Activated naive CD8-positive, alpha-beta T cell treated with anti-CD3 and anti-CD28 coated beads, Interleukin-2, amount 50 U/mL, for 24 hours (primary cell): ENCODE results near the gene PSMD1.

Source experiments
- ATAC-seq: fragments of 150-1000 bp; cut with Tn5 transposase; one replicate; pipeline ENCODE4 v1.10.0; 2021
- DNase-seq: peaks from one replicate; pipeline ENCODE4 v3.0.0; 2021
- H3K27ac Mint-ChIP-seq: one replicate; pipeline ENCODE4 v1.8.0; 2021; ENCODE audit warnings: mild to moderate bottlenecking, mixed read lengths
- H3K27me3 Mint-ChIP-seq: one replicate; pipeline ENCODE4 v1.8.0; 2021; ENCODE audit warnings: mixed read lengths
- H3K36me3 Mint-ChIP-seq: one replicate; pipeline ENCODE4 v1.8.0; 2021; ENCODE audit warnings: low read depth, mixed read lengths
- H3K4me1 Mint-ChIP-seq: one replicate; pipeline ENCODE4 v1.8.0; 2021; ENCODE audit warnings: mixed read lengths
- H3K4me3 Mint-ChIP-seq: one replicate; pipeline ENCODE4 v1.8.0; 2021; ENCODE audit warnings: mild to moderate bottlenecking, moderate library complexity, mixed read lengths
- H3K9me3 Mint-ChIP-seq: one replicate; pipeline ENCODE4 v1.8.0; 2021; ENCODE audit warnings: mixed read lengths

PSMD1 gene

DNA sequence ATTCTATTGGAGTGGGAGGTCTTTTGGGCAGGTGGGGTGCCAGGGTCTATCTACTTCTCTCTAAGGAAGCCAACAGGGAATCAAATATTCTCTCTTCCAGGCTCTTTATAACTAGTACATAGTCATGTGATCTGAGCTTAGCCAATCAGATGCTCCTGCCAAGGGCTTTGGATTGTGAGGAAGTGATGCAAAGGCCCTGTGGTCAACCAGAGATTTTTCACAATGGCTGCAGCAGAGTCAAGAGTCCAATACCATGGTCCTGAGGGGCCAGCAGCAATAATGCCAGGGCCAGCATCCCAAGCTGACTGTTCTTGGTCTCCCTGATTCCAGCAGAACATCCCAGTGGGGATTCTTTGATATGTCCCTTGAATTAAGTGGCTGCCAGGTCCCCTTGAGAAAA lies 27.8 kb upstream of the PSMD1 start:
- Mint-ChIP-seq H3K27me3 (peaks cover 14% of the 10 kb centered on the region), H3K27ac (no peak overlapping the region), H3K4me1 (no peaks in the 10 kb centered on the region), H3K9me3 (no peaks in the 10 kb centered on the region), H3K36me3 (no peaks in the 10 kb centered on the region), H3K4me3 (no peak overlapping the region)
- DNase-seq (no peak), ATAC-seq (no peak)

DNA sequence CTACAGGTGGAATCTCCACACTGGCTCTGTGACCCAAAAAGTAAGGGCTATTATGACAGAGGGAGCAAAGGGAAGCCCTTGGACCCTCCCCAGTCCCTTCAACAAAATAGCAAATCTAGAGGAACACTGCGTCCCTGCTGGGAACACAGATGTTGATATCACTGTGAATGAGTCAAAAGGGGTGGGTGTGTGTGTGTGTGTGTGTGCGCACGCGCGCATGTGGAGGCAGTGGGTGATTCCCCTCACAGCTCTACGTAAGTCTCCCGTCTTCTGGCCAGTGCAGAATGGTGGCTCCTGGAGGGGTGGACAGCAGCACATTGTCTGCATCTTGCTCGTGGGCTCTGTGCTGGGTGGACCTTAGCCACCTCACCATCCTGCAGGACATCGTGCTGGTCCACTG lies 27.1 kb upstream of the PSMD1 start:
- Mint-ChIP-seq H3K27ac (no peak overlapping the region), H3K36me3 (no peaks in the 10 kb centered on the region), H3K4me1 (no peaks in the 10 kb centered on the region), H3K9me3 (no peaks in the 10 kb centered on the region), H3K4me3 (no peak overlapping the region), H3K27me3 (peaks cover 17% of the 10 kb centered on the region)
- ATAC-seq, result no peak
- DNase-seq, result no peak

DNA sequence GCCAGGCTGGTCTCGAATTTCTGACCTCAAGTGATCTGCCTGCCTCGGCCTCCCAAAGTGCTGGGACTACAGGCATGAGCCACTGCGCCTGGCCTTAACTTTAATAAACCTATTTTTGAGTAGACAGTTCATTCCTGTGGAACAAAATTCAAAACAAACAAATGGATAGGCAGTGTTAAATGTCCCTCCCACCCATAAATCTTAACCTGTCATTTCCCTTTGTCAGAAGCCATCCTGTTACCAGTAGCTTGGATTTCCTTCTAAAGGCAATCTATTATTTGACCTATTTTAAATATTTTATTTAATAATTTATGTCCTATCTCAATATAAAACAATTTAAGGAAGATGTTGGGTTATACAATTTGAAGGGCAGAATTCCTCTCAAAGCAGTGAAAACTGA lies 25.9 kb upstream of the PSMD1 start:
- Mint-ChIP-seq H3K27ac (no peak overlapping the region), H3K4me3 (no peak overlapping the region), H3K9me3 (no peaks in the 10 kb centered on the region), H3K4me1 (no peaks in the 10 kb centered on the region), H3K27me3 (peaks cover 16% of the 10 kb centered on the region), H3K36me3 (no peaks in the 10 kb centered on the region)
- no peak for ATAC-seq
- no peak for DNase-seq

DNA sequence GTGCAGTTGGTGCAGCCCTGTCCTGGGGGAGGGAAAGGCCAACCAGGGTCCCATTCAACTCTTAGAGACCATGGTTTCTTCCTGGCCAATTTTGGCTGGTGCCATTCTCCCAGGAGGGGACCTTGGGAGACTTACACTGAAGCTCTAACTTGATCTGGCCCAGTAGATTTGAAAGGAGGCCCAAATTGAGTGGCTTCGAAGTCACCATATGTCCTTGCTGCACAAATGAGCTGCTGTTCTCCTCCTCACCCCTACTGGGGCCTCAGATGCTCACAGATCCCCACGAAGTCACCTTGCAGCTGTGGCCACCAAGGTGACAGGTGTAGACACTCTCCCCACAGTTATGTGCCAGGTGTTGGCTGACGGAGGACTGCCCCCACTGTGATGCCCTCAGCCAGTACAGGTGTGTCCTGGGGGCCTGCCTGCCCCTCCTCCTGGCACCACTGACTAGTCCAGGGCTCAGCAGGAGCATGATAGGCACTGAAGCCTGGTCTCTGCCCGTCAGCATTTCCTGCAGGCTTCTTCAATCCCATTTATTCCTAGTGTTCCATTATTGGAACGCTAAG lies 24.0 kb upstream of the PSMD1 start:
- Mint-ChIP-seq H3K4me1 (peaks cover 1% of the 10 kb centered on the region), H3K27me3 (peaks cover 29% of the 10 kb centered on the region), H3K9me3 (no peaks in the 10 kb centered on the region), H3K36me3 (no peaks in the 10 kb centered on the region), H3K4me3 (no peak overlapping the region), H3K27ac (no peak overlapping the region)
- ATAC-seq, result no peak
- no peak for DNase-seq

DNA sequence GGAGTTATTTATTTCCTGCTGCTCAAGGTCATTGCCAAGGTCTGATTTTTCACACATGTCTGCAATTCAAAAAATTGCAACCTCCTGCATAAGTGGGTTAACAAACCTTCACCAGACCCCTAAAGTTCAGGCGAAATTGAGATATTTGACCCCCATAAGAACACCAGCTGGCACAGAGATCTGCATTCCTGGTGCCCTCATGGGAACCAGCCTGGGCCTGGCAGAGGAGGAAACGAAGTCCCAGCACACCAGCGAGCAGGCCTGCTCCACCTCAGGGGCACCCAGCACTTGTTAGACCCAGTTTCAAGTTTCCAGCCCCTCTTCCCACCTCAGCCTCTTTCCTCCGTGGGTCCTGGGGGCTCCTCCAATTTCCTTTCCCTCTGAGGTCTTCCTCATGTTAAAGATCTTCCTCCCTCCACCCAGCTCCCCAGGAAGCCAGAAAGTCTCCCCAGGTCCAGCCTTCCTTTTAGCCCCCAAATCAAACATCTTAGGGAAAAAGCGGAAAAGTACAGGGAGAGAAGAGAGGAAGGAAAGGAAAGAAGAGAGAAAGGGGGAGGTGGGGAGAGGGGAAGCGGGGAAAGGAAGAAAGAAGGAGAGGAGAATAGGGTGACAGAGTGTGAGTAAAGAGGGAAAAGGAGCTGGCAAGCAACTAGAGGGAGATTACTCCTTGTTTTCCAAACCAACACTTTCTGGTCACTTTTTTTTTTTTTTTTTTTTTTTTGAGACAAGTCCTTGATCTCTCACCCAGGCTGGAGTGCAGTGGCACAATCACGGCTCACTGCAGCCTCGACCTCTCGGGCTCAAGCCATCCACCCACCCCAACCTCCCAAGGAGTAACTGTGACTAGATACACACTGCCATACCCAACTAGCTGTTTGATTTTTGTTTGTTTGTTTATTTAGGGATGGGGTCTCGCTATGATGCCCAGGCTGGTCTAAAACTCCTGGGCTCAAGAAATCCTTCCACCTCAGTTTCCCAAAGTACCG lies 23.2 kb upstream of the PSMD1 start:
- Mint-ChIP-seq H3K27me3 (peaks cover 33% of the 10 kb centered on the region), H3K27ac (no peak overlapping the region), H3K4me3 (no peak overlapping the region), H3K36me3 (no peaks in the 10 kb centered on the region), H3K4me1 (peaks cover 1% of the 10 kb centered on the region), H3K9me3 (no peaks in the 10 kb centered on the region)
- ATAC-seq (no peak), DNase-seq (no peak)

DNA sequence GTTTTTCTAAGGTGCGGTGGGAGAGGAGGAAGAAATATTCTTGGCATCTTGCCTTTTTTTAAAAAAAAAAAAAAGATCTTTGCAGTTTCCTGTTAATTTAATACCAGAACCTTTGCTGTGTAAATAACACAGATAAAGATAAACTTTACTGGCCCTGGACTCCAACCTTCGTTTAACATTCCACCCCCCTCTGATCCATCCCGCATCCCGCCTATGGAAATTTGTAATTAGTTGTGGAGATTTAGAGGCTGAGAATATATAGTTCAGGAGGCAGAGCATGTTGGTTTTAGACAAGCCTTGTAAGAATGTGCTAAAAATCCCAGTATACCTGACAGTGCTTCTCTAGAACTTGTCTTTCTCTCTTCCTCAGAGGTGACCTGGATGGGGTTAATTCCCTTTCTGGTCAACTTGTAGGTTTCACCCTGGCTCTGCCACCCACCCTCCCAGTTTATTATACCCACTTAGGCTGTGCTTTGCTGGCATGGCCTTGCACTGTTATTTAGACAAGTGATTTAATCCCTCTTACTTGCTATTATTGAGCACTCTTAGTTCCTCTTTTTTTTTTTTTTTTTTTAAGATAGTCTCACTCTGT lies 22.3 kb upstream of the PSMD1 start:
- no peaks in the 10 kb centered on the region for H3K9me3 Mint-ChIP-seq
- H3K27me3 Mint-ChIP-seq, result peaks cover 42% of the 10 kb centered on the region
- peaks cover 1% of the 10 kb centered on the region for H3K4me1 Mint-ChIP-seq
- no peak for ATAC-seq
- no peak overlapping the region for H3K4me3 Mint-ChIP-seq
- H3K36me3 Mint-ChIP-seq, result no peaks in the 10 kb centered on the region
- no peak overlapping the region for H3K27ac Mint-ChIP-seq
- no peak for DNase-seq

DNA sequence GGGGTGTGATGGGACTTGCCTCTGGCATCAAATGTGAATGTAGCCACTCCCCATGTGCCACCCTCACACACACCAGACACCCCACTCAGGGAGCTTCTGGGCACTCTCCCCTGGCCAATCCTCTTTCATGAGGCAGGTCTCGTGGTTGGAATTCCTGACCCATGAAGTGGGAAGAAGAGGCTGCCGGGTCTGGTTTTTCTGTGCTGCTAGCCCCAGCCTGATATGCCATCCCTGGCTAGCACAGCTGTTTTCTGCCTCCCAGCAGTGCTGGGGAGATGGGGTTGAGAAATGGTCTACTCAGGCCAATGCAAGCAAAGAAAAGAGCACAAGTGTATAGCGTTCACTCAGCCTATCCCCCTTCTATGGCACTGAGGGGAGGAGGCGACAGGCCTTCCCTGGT lies 20.5 kb upstream of the PSMD1 start:
- H3K9me3 Mint-ChIP-seq, result no peaks in the 10 kb centered on the region
- H3K4me3 Mint-ChIP-seq, result no peak overlapping the region
- H3K36me3 Mint-ChIP-seq, result no peaks in the 10 kb centered on the region
- peaks cover 1% of the 10 kb centered on the region for H3K4me1 Mint-ChIP-seq
- H3K27me3 Mint-ChIP-seq, result peaks cover 58% of the 10 kb centered on the region
- no peak overlapping the region for H3K27ac Mint-ChIP-seq
- DNase-seq (no peak), ATAC-seq (no peak)

DNA sequence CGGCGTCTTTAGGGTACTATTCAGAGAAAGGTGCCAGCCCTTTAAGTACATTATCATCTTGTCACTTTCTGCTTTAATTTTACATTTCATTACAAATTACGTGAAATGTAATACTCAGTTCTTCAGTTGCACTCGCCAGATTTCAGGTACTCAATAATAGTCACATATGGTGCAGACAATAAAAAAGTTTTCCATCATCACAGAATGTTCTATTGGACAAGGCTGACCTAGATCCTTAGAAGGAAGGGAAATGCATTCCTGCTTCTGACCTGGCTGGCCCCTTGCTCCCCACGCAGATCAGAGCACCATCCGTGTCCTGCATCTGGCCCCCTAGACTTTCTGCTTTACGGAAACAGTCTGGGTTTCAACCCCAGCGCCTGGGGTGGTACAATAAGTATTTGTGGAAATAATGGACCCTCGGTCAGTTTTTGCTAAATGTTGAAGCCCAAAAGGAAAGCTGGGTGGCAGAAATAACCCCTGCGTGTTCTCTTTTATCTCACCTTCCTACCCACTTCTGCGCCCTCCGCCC lies 20.0 kb upstream of the PSMD1 start:
- Mint-ChIP-seq H3K4me1 (peaks cover 1% of the 10 kb centered on the region), H3K9me3 (no peaks in the 10 kb centered on the region), H3K4me3 (peak overlapping the region; percentile 24), H3K27ac (no peak overlapping the region), H3K36me3 (no peaks in the 10 kb centered on the region), H3K27me3 (peaks cover 63% of the 10 kb centered on the region)
- ATAC-seq, result no peak
- DNase-seq, result no peak

DNA sequence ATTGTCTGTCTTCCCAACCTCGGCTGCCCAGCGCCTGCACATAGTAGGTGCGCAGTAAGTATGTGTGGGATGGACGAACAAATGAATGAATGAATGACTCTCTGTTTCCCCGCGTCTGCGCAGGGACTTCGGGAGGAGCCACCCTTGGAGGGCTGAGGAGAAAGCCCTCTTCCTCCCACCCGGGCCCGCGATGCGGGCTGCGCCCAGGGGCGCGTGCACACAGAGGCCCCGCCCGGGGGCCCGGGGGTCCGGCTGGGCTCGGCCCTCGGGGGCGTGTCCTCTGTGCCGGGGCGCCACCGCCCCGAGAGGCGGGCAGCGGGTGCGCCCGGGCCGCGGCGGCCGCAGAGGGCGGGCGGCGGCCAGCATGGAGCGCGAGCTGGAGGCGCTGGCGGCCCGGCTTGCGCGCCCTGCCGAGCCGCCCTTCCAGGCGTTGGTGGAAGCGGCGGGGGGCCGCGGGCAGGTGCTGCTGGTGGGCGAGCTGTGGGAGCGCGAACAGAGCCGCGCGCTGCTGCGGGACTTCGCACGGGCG lies 19.4 kb upstream of the PSMD1 start, which contains the start of gene C2orf72:
C2orf72 (plus strand) TSS at position 322 of the 529 bp plus-strand sequence; CDS start at position 365, 43 bp downstream.
- H3K27ac Mint-ChIP-seq, result no peak within 1 kb of the TSS

DNA sequence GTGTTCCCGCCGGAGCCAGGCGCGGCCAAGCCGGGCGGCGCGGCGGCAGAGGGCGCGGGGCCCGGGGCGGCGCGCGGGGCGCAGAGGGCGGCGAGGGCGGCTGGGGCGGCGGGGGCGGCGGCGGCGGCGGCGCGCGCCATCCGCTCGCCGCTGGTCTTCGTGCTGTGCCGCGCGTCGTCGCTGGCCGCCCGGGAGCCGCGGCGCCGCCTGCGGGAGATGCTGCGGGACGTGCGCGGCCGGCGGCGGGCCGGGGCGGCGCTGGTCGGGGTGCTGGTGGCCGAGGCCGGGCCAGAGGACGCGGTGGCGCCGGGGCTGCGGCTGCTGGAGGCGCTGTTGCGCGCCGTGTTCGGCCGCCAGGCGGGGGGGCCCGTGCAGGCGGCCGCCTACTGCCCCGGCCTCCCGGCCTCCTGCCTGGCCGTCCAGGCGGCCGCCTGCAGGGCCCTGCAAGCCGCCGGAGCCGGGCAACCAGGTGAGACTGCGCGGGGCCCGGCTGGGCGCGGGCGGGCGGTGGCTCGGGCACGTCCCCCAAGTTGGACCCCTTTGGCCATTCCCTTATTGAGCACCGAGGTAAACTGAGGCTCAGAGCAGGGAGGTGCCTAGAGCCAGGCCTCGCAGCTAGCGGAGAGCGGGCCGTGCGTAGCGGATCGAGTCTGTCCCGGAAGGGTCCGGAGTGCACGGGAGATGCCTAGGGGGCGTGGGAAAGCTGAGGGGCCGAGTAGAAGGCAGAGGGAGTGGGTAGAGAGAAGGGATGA lies 18.8 kb upstream of the PSMD1 start:
- peak overlapping the region; percentile 38 for H3K4me3 Mint-ChIP-seq
- no peaks in the 10 kb centered on the region for H3K9me3 Mint-ChIP-seq
- no peak overlapping the region for H3K27ac Mint-ChIP-seq
- no peaks in the 10 kb centered on the region for H3K36me3 Mint-ChIP-seq
- H3K4me1 Mint-ChIP-seq, result peaks cover 1% of the 10 kb centered on the region
- DNase-seq (no peak), ATAC-seq (no peak)
- H3K27me3 Mint-ChIP-seq, result peaks cover 66% of the 10 kb centered on the region

More for the DNA sequence above, 19.4 kb upstream of the PSMD1 start, which contains the start of gene C2orf72:
- Mint-ChIP-seq H3K4me3 (peak within 1 kb of the TSS; percentile 53), H3K9me3 (no peaks in the 10 kb centered on the region), H3K36me3 (no peaks in the 10 kb centered on the region), H3K27me3 (peaks cover 64% of the 10 kb centered on the region), H3K4me1 (peaks cover 1% of the 10 kb centered on the region)
- DNase-seq (peak; percentile 23), ATAC-seq (peak; percentile 41)

DNA sequence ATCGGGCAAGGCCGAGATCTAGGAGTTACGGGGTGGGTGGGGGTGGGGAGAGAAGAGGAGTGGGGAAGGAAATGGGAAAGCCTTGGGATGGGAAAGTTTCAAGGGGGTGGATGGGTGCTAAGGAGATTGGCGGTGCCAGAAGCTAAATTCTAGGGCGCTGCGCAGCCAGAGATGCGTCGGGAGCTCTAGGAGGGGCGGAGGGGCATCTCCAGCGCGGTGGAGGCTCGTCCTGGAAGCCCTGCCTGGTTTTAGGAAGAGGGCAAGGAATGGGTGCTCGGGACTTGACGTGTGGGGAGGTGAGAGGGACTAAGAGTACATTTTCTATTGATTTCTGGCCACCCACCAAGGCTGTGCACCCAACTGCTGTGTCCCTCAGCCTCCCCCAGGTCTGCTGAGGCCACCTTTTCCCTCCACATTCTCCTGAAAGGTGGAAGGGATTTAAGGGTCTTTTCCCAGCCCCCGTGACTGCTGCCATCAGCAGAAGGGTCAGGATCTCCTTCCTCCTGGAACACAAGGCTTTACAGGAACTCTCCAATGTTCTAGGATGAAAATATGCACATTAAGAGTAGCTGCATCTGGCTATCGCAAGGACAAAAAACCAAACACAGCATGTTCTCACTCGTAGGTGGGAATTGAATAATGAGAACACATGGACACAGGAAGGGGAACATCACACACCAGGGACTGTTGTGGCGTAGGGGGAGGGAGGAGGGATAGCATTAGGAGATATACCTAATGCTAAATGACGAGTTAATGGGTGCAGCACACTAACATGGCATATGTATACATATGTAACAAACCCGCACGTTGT lies 18.0 kb upstream of the PSMD1 start:
- H3K27ac Mint-ChIP-seq, result no peak overlapping the region
- H3K4me1 Mint-ChIP-seq, result peaks cover 1% of the 10 kb centered on the region
- no peaks in the 10 kb centered on the region for H3K9me3 Mint-ChIP-seq
- DNase-seq (no peak), ATAC-seq (no peak)
- no peaks in the 10 kb centered on the region for H3K36me3 Mint-ChIP-seq
- peak overlapping the region; percentile 38 for H3K4me3 Mint-ChIP-seq
- peaks cover 60% of the 10 kb centered on the region for H3K27me3 Mint-ChIP-seq

DNA sequence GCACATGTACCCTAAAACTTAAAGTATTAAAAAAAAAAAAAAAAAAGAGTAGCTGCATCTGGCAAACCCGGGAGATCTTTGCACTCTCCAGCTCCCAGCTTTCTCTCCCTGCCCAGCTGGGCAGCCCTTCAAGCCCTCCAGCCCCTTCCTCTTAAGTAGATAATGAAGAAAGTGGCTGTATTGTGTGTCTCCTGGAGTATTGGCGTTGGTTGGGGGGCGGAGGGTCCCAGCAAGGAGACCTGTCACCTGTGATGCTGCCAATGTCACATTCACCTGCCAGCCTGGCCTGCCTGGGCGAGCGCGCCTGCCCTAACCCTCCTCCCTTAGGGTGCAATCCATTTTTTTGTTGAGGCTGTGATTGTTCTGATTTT lies 17.4 kb upstream of the PSMD1 start:
- no peak for ATAC-seq
- Mint-ChIP-seq H3K9me3 (no peaks in the 10 kb centered on the region), H3K4me3 (no peak overlapping the region), H3K27ac (no peak overlapping the region), H3K36me3 (no peaks in the 10 kb centered on the region), H3K27me3 (peaks cover 54% of the 10 kb centered on the region), H3K4me1 (peaks cover 1% of the 10 kb centered on the region)
- no peak for DNase-seq

DNA sequence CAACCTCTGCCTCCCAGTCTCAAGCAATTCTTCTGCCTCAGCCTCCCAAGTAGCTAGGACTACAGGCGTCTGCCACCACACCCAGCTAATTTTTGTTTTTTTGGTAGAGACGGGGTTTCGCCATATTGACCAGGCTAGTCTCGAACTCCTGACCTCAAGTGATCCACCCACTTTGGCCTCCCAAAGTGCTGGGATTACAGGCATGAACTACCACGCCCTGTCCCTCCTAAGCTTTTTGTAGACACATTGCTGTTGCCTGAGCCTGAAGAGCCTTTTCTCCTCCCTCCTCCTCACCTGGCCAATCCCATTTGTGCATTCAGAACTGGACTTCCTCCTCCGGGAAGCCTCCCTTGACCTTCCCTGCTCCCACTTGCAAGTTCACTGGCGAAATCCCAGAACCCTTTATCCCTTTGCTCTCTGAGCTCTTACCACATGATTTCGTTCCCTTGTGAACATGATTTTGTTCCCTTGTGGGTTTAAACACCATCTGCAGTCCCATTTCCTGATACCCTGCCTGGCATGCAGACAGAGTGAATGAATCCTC lies 16.8 kb upstream of the PSMD1 start:
- Mint-ChIP-seq H3K27ac (peak overlapping the region; percentile 12), H3K4me3 (no peak overlapping the region), H3K36me3 (no peaks in the 10 kb centered on the region), H3K9me3 (no peaks in the 10 kb centered on the region), H3K27me3 (peaks cover 51% of the 10 kb centered on the region), H3K4me1 (peaks cover 1% of the 10 kb centered on the region)
- ATAC-seq (no peak), DNase-seq (no peak)
